AG04450 (cell line): ENCODE measurements around the gene ARHGEF10L. TPM values are rescaled to one million over a fixed set of nuclear protein-coding genes. Genes with fewer than 3 reads are reported as not detected.

ENCODE experiments used
- CTCF ChIA-PET: fragments of 300-600, 350-600 bp; formaldehyde crosslinking; extraction: SDS; loops from one replicate; lab custom pipeline; 2022; ENCODE audit warnings: antibody characterized with exemption, inconsistent platforms; lab: Charles Lee
- POLR2A ChIA-PET: fragments of 350-600 bp; formaldehyde crosslinking; extraction: SDS; loops from one replicate; lab custom pipeline; 2021; ENCODE audit warnings: antibody characterized with exemption, inconsistent platforms; lab: Yijun Ruan, JAX
- DNase-seq: peaks from one replicate; pipeline ENCODE4 v3.0.0-alpha.2; 2011; ENCODE audit warnings: low read depth, low spot score
- H3K27ac ChIP-seq: one replicate; pipeline ENCODE4 v1.5.1; 2012; ENCODE audit warnings: low read depth, low read length, control low read depth
- H3K27me3 ChIP-seq: one replicate; pipeline ENCODE4 v1.6.0; 2012; ENCODE audit warnings: low read length; ENCODE audit not compliant: control insufficient read depth, insufficient read depth
- H3K4me3 ChIP-seq: 2 replicates; pipeline ENCODE4 v1.5.1; 2011; ENCODE audit warnings: mild to moderate bottlenecking, low read depth, low read length, control low read depth
- H3K9me3 ChIP-seq: 2 replicates; pipeline ENCODE4 v1.5.1; 2012; ENCODE audit warnings: low read length; ENCODE audit not compliant: control insufficient read depth, insufficient read depth
- CTCF ChIP-seq: IDR thresholded peaks from 2 replicates; pipeline ENCODE4 v1.5.1; 2011; ENCODE audit warnings: low read depth, low read length, control low read depth, inconsistent platforms
- polyA plus RNA-seq: library from polyadenylated mRNA; depleted of rRNA; stranded (reverse); fragments of >200 nt; gene quantifications from 2 replicates; pipeline ENCODE4 v1.2.3, GENCODE V29; 2011

ARHGEF10L gene
- polyA plus RNA-seq, 1 experiment: 5.7 TPM

GRCh38 chr1:17724150-17724549 lies 184.7 kb downstream of the ARHGEF10L start:
- POLR2A ChIA-PET: no interaction called here
- Histone ChIP-seq H3K27me3 (peaks cover 12% of the 10 kb centered on the region), H3K27ac (no peak overlapping the region), H3K9me3 (no peaks in the 10 kb centered on the region; the same call in 1 of the 2 replicates), H3K4me3 (no peak overlapping the region)
- CTCF ChIA-PET: no interaction called here
- no peak for TF ChIP-seq CTCF
- DNase-seq: no peak

GRCh38 chr1:17725084-17725719 lies 185.7 kb downstream of the ARHGEF10L start:
- Histone ChIP-seq H3K27me3 (peaks cover 12% of the 10 kb centered on the region), H3K27ac (no peak overlapping the region), H3K4me3 (no peak overlapping the region), H3K9me3 (no peaks in the 10 kb centered on the region; the same call in 1 of the 2 replicates)
- ChIA-PET CTCF (no interaction called here), POLR2A (no interaction called here)
- no peak for TF ChIP-seq CTCF
- no peak for DNase-seq

GRCh38 chr1:17725811-17726582 lies 186.5 kb downstream of the ARHGEF10L start:
- CTCF ChIA-PET: no interaction called here
- no peaks in the 10 kb centered on the region; the same call in 1 of the 2 replicates for H3K9me3 ChIP-seq
- no peak for DNase-seq
- POLR2A ChIA-PET: no interaction called here
- peaks cover 12% of the 10 kb centered on the region for H3K27me3 ChIP-seq
- no peak overlapping the region for H3K4me3 ChIP-seq
- TF ChIP-seq CTCF: 0 out of 2 replicates have a peak, but pooled peaks have one; percentile 3
- H3K27ac ChIP-seq: no peak overlapping the region

GRCh38 chr1:17728123-17728712 lies 188.7 kb downstream of the ARHGEF10L start:
- no peaks in the 10 kb centered on the region; the same call in 1 of the 2 replicates for H3K9me3 ChIP-seq
- no peak overlapping the region for H3K4me3 ChIP-seq
- CTCF ChIA-PET: no interaction called here
- POLR2A ChIA-PET: no interaction called here
- H3K27me3 ChIP-seq: peaks cover 11% of the 10 kb centered on the region
- TF ChIP-seq CTCF: no peak
- H3K27ac ChIP-seq: no peak overlapping the region
- no peak for DNase-seq

- POLR2A ChIA-PET: no interaction called here
- H3K27ac ChIP-seq: no peak overlapping the region
- no peak for DNase-seq
- CTCF ChIA-PET: no interaction called here
- peaks cover 8% of the 10 kb centered on the region for H3K27me3 ChIP-seq
- no peak for TF ChIP-seq CTCF
- no peak overlapping the region for H3K4me3 ChIP-seq
- no peaks in the 10 kb centered on the region; the same call in 1 of the 2 replicates for H3K9me3 ChIP-seq
These were observed 189.8 kb downstream of the ARHGEF10L start for GRCh38 chr1:17729248-17729647.
